HT-29 (cell line): ENCODE measurements around the gene COL23A1. TPM values are rescaled to one million over a fixed set of nuclear protein-coding genes. Genes with fewer than 3 reads are reported as not detected.

Source experiments
- DNase-seq: peaks from one replicate; pipeline ENCODE4 v3.0.0-alpha.2; 2015; ENCODE audit warnings: low spot score
- total RNA-seq: library from RNA; depleted of rRNA; stranded (reverse); fragments of >200 nt; shearing (Covaris generic); gene quantifications from 2 replicates; pipeline ENCODE4 v1.2.3, GENCODE V29; 2014

COL23A1 gene
- total RNA-seq, 1 experiment from 2014 or later: not detected

GRCh38 chr5:178215280-178216002, 374.8 kb downstream of the COL23A1 start:
- no peak for DNase-seq

DNA sequence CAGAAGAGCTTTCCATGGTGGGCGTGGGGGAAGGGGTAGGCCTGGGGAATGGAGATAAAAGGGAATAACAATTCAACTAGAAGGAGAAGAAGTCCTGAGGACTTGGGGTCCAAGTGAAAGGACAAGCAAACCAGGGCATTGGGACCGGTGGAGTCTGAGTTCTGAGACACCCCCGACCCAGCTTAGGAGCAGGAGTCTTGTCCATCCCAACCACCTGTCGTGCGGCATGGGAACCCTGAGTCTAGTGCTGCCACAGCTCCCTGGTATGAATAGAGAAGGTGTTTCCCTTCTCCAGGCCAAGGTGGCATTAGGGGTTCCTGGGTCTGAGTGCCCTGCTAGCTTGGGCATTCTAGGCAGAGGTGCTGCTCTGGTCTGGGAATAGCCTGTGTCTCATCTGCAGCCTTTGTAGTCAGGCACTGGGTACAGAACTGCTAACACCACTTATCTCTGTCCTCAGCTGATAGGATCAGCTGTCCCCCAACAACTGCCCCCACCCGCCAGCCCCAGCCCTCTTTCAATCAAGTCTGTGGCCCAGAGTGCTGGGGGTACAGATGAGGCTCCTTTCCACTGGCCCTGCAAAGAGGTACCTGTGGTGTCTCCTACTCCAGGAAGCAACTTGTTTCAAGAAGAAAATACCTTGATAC, 375.9 kb downstream of the COL23A1 start:
- no peak for DNase-seq

DNA sequence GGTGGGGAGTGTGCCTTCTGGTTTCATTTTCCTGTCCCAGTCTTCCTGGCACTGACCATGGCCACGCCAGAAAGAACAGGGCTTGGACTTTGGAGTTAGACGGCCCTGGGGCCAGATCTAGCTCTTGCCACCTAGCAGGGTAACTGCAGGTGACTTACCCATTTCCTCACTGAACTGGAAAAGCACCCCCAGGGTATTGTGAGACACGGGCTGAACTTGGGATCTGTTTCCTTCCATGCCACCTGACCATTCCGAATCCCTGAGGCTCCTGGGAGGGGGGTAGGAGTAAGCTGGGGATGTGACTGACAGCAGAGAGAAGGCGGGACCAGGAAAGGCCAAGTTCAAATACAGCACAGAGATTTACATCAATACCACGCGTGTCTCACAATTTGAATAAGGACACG, 376.4 kb downstream of the COL23A1 start:
- DNase-seq: peak; percentile 35

- DNase-seq: no peak
Observed at GRCh38 chr5:178213003-178213461, 377.2 kb downstream of the COL23A1 start.

- DNase-seq: no peak
Observed at GRCh38 chr5:178212241-178213002, 377.8 kb downstream of the COL23A1 start.

GRCh38 chr5:178211095-178212048, 378.8 kb downstream of the COL23A1 start:
- DNase-seq: peak; percentile 28

DNA sequence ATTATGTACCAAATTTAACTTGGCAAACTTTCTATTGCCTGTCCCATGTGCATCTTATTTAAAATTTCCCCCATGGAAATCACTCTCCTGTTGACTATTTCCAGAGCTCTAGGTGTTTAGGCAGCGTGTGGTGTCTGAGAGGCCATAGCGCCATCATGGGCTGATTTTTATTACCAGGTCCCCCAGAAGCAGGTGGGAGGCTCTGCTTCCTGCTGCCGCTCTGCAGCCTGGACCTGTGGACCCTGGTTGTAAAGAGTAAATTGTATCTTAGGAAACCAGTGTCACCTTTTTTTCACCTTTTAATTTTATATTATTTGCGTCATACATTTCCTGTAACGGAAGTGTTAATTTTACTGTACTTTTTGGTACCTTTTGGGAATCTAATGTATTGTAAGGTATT, 379.5 kb downstream of the COL23A1 start:
- DNase-seq: no peak

GRCh38 chr5:178210073-178210535, 380.1 kb downstream of the COL23A1 start:
- no peak for DNase-seq

DNA sequence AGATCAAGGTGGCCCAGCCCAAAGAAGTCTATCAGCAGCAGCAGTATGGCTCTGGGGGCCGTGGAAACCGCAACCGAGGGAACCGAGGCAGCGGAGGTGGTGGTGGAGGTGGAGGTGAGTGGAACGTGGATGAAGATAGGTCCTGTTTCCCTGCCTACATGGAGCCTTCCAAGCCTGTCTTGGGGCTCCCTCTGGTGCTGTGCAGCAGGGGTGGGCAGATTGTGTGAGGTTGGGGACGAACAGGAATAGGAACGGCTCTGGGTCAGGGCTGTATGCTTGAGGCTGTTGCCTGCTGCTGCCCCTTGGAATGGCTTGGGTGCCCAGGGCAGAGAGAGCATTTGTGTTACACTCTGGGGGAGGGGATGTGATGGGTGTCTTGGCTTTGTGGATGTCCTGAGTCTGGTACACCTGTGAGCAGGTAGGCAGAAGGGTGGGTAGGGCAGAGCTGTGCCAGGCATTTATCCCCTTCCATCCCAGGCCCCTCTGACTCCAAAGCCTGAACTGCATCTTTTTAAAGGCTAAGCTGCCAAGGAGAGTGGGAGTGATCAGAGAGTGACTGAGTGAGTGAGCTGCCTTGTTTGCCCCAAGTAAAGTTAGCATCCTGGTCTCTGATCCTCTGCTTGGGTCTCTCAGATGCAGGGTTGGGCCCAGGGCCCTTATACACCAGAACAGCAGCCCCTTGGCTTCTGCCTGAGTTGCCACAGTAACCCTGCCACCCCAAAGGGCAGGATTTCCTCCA, 380.7 kb downstream of the COL23A1 start:
- no peak for DNase-seq

DNA sequence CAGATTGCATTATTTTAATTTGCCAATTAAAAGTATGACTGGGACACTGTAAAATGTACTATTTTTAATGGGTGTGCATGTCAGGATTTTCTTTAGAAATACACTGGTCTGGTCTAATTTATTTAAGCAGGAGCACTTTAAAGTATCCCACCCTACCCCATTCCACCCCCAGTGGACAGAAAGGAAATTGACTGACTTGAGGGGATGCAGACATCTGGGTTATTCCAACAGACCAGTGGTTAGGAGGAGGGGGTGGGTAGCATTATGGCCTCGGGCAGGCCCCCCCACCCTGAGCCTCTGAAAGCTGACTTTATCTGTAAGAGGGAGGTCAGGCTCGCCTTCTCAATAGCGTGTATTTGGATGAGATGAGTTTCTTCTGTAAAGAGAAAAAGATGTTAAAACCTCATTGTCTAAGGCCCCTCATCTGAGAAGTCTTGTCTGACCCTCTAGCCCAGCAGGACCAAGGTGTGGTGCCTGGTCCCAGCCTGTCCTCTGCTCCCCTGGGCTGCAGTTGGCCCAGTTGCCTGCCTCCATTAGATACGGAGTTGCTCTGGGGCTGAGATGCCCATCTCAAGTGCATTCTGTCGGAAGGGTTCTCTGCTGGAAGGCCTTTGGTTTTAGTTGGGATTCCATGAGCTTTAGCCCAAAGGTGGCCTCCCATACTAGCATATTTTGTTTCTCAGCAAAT, 381.5 kb downstream of the COL23A1 start:
- DNase-seq: no peak

GRCh38 chr5:178207917-178208280, 382.3 kb downstream of the COL23A1 start:
- peak; percentile 29 for DNase-seq

DNA sequence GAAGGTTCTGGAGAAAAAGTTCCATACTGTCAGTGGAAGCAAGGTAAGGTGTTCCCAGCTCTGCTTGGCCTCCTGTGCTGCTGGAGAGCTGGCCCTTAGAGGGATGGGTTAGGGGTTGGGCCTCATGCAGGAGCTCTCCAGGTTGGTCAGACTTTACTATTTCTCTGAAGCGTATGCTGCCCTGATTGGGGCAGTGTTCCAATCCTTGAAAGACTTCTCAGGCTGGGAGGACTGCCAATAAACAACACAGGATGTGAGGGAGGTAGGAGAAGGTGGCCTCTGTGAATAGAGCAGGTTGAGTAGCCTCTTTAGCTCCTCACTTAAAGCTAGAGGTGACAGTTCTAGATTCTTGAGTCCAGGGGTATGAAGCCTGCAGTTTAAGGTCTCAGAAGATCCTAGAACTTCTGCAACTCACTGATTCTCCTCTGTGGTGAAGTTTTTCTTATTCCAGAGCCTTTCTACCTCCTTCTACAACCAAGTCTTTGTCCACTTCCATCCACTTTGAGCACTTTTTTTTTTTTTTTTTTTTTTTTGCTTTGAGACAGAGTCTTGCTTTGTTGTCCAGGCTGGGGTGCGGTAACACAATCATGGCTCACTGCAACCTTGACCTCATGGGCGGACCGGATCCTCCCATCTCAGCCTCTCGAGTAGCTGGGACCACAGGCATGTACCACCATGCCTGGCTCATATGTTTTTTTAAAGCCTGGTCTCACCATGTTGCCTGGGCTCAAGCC, 382.8 kb downstream of the COL23A1 start:
- peak; percentile 58 for DNase-seq

DNA sequence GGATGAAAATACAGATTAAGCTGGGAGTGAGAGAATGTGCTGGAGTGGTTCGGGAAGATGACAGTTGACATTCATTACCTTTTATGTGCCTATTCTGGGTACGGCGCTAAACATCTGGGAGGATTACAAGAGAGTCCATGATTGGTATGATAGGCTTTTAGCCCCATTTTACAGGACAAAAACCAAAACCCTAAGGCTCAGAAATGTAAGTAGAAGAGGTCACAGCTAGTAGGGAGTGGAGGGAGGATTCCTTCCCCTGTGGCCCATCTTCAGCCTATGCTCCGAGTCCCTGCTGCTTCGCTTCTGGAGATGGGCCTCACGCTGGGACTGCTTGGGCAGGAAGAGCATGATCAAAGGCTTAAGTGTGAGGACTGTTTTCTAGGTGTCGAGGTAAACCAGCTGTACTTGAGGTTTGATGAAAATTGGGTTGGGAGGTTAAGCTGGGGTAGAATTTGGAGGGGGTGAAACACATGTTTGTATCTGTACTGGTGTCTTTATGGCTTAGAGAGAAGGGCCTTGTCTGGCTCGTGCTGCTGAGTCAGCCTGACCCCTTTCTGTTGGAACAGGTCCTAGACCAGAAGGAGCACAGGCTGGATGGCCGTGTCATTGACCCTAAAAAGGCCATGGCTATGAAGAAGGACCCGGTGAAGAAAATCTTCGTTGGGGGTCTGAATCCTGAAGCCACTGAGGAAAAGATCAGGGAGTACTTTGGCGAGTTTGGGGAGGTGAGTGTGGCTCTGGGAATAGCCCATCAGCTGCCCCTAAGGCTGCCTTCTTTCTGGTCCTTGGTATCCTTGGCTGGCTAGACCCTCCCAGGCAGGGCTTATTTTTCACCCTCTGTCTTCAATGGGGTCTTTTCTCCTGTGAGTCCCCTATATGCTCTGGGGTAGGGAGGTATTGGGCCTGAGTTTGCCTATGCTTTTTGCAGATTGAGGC, 383.8 kb downstream of the COL23A1 start:
- peak; percentile 16 for DNase-seq

GRCh38 chr5:178205749-178206047, 384.5 kb downstream of the COL23A1 start:
- DNase-seq: no peak

DNA sequence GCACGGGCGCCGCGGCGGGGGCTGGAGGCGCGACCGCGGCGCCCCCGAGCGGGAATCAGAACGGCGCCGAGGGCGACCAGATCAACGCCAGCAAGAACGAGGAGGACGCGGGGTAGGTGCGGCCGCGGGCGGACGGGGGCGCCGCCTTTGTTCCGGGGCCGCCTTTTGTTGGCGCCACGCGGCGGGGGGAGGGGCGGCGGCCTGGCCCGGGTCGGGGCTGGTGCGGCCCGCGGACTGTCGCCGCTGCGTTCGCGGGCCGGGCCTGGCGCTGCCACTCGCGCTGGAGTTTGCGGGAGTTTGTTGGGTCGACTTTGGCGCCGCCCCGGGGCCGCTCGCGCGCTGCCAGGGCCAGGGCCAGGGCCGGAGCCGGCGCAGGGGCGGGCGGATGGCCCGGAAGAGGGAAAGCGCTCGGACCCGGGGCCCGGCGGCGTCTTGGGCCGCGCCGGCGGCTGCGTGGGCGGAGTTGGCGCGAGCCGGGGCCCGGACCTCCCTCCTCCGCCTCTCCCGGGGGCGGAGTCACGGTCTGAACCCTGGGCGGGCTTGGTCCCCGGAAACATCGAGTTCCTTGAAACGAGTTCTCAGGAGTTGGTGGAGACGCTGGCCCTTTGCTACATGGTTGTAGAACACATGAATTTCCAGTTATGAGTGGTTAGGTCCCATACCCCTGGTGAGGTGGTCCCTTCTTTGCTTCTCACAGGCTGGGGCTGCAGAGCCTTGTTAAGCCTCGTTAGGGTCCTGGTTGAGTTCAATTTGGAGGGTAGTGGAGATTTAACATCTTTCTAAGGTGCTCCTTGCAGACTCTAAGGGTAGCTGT, 385.1 kb downstream of the COL23A1 start:
- peak; percentile 80 for DNase-seq

GRCh38 chr5:178204182-178204934, 385.8 kb downstream of the COL23A1 start, which contains the start of gene HNRNPAB:
HNRNPAB (plus strand) TSS chr5:178204533; CDS start chr5:178204838, 305 bp downstream.
- DNase-seq: peak; percentile 98
